ENCODE data around the gene EIF4A3. TPM values are rescaled to one million over a fixed set of nuclear protein-coding genes. Genes with fewer than 3 reads are reported as not detected.
"Not testable (repeated sequence)": the region's sequence is repeated elsewhere in the genome, so short reads cannot be mapped to it uniquely, and the experiment has no call there.

EIF4A3 gene
- total RNA-seq, 2 donors from 2014 or later, result 105 to 144 TPM

GRCh38 chr17:80180192-80180591, 33.3 kb upstream of the EIF4A3 start:
- no peaks in the 10 kb centered on the region for H3K36me3 Mint-ChIP-seq

DNA sequence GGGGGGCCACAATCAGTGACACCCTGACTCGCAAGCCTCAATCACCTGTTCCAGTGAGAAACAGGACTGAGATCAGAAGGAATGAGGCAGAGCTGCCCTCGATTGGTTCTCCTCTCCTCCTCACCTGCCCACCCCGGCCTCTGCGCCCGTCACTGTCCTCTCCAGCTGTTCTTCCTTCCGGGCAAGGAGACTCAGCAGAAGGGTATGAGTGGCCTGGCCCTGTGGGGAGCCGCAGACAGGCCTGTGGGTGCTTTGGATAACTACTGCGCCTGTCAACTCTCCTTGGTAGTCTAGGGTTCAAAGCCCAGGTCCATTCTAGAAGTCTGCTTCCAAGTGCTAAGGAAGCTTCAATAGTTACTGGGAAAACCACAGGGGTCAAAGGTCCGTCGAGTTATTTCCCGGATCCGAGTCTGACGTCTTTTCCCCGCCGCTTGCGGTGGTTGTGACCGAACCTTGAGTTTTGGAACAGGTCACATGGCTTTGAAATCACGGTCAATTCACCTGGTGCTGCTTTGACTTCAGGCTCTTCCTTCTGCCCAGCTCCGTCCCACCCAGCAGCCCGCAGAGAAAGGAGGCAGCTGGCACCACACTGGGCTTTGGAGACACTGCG, 31.2 kb upstream of the EIF4A3 start:
- Mint-ChIP-seq H3K36me3 (no peaks in the 10 kb centered on the region), H3K9me3 (no peaks in the 10 kb centered on the region), H3K27ac (no peak overlapping the region)
- DNase-seq (ENCODE audit: low spot score in 2 of 2) (no peak), ATAC-seq (no peak)

More at GRCh38 chr17:80180192-80180591, 33.3 kb upstream of the EIF4A3 start:
- ATAC-seq, result no peak
- DNase-seq (ENCODE audit: low spot score in 2 of 2), result no peak
- Mint-ChIP-seq H3K9me3 (no peaks in the 10 kb centered on the region), H3K27ac (no peak overlapping the region)

DNA sequence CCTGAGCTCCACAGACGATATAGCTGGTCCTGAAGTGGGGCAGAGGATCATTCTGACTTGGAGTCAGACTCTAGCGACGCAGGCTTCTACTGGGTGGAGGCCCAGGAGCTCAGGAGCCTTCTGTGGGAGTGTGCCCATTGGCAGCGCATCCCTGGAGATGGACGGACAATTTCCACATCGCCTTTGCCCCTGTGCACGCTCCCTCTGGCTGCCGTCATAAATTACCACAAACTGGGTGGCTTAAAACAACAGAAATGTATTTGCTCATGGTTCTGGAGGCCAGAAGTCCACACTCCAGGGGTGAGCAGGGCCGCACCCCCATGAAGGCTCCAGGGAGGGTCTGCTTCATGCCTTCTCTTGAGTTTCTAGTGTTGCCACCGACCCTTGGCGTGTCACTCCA, 29.8 kb upstream of the EIF4A3 start:
- ATAC-seq, result no peak
- DNase-seq (ENCODE audit: low spot score in 2 of 2), result no peak
- H3K36me3 Mint-ChIP-seq, result no peaks in the 10 kb centered on the region
- H3K9me3 Mint-ChIP-seq, result no peaks in the 10 kb centered on the region
- H3K27ac Mint-ChIP-seq, result no peak overlapping the region

DNA sequence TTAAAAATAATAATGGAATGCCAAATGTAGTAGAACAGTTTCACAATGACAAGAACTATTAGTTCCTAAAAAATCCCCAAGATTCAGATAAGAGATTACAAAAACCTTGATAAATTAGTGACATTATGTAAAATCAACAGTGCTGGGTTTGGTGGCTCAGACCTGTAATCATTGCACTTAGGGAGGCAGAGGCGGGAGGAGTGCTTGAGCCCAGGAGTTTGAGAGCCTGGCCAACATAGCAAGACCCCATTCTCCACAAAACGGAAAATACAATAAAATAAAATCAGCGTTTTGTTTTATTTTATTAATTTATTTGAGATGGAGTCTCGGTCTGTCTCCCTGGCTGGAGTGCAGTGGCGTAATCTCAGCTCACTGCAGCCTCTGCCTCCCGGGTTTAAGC, 27.0 kb upstream of the EIF4A3 start:
- no peak overlapping the region for H3K27ac Mint-ChIP-seq
- no peaks in the 10 kb centered on the region for H3K36me3 Mint-ChIP-seq
- ATAC-seq, result no peak
- DNase-seq (ENCODE audit: low spot score in 2 of 2), result no peak
- H3K9me3 Mint-ChIP-seq, result no peaks in the 10 kb centered on the region

GRCh38 chr17:80173126-80173525, 26.2 kb upstream of the EIF4A3 start:
- no peak for ATAC-seq
- H3K36me3 Mint-ChIP-seq, result no peaks in the 10 kb centered on the region
- DNase-seq (ENCODE audit: low spot score in 2 of 2), result no peak
- H3K27ac Mint-ChIP-seq, result no peak overlapping the region
- no peaks in the 10 kb centered on the region for H3K9me3 Mint-ChIP-seq

DNA sequence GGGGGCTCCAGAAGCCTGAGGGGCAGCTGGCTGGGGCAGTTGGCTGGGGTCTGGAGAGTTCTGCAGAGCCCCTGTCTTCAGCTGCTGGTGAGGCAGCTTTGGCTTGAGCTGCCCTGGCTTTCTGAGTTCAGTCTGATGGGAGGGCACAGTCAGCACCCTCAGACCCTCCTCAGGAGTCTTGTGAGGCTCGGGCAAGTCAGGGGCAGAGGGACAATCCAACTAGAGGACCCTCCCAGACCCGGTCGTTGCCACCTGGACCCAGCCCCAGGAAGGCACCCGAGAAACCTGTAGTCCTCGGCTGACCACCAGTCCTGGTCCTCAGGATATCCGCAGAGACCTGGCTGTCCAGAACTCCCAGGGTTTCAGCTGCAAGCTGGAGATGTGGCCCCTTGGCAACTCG, 24.8 kb upstream of the EIF4A3 start:
- Mint-ChIP-seq H3K36me3 (no peaks in the 10 kb centered on the region), H3K27ac (no peak overlapping the region), H3K9me3 (no peaks in the 10 kb centered on the region)
- DNase-seq (ENCODE audit: low spot score in 2 of 2) (no peak), ATAC-seq (no peak)

- ATAC-seq, result no peak
- Mint-ChIP-seq H3K36me3 (no peaks in the 10 kb centered on the region), H3K9me3 (no peaks in the 10 kb centered on the region), H3K27ac (peak within 1 kb of the TSS in 1 of 2 donors; percentile 9)
- no peak for DNase-seq (ENCODE audit: low spot score in 2 of 2)
These were observed 23.0 kb upstream of the EIF4A3 start, which contains the start of gene CARD14 for GRCh38 chr17:80169784-80170500. CARD14 (plus strand) TSS chr17:80170030; CDS start chr17:80181439, 11,409 bp downstream.

GRCh38 chr17:80169107-80169506, 22.2 kb upstream of the EIF4A3 start:
- no peak for DNase-seq (ENCODE audit: low spot score in 2 of 2)
- ATAC-seq, result no peak
- peak overlapping the region in 1 of 2 donors; percentile 9 for H3K27ac Mint-ChIP-seq
- no peaks in the 10 kb centered on the region for H3K36me3 Mint-ChIP-seq
- H3K9me3 Mint-ChIP-seq, result no peaks in the 10 kb centered on the region

DNA sequence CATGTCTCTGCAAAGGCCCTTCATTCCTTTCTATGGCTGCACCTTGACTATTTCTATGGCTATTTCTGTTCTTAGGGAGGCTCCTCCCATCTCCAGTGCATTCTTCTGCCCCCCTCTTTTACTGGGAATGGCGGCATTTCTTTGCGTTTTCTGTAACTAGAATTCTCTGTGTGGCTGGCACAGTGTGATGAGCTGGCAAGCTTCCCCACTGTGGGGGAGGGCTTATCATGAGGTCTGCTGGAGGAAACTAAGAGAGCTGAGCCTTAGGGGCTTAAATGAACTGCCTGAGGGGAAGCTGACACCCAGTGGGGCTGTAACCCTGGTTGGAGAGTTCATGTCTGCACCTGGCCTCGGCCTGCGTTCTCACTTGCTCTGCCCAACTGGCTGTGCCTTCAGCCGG, 21.4 kb upstream of the EIF4A3 start:
- Mint-ChIP-seq H3K27ac (no peak overlapping the region), H3K36me3 (no peaks in the 10 kb centered on the region), H3K9me3 (no peaks in the 10 kb centered on the region)
- ATAC-seq (no peak), DNase-seq (ENCODE audit: low spot score in 2 of 2) (no peak)

- no peak for DNase-seq (ENCODE audit: low spot score in 2 of 2)
- ATAC-seq, result no peak
- H3K27ac Mint-ChIP-seq, result no peak overlapping the region
These were observed 19.5 kb upstream of the EIF4A3 start for GRCh38 chr17:80166446-80166845.

GRCh38 chr17:80164185-80164584, 17.3 kb upstream of the EIF4A3 start:
- ATAC-seq (no peak), DNase-seq (ENCODE audit: low spot score in 2 of 2) (no peak)
- no peaks in the 10 kb centered on the region for H3K9me3 Mint-ChIP-seq
- no peaks in the 10 kb centered on the region for H3K36me3 Mint-ChIP-seq
- H3K27ac Mint-ChIP-seq, result no peak overlapping the region

More at GRCh38 chr17:80166446-80166845, 19.5 kb upstream of the EIF4A3 start:
- H3K9me3 Mint-ChIP-seq, result no peaks in the 10 kb centered on the region
- no peaks in the 10 kb centered on the region for H3K36me3 Mint-ChIP-seq

DNA sequence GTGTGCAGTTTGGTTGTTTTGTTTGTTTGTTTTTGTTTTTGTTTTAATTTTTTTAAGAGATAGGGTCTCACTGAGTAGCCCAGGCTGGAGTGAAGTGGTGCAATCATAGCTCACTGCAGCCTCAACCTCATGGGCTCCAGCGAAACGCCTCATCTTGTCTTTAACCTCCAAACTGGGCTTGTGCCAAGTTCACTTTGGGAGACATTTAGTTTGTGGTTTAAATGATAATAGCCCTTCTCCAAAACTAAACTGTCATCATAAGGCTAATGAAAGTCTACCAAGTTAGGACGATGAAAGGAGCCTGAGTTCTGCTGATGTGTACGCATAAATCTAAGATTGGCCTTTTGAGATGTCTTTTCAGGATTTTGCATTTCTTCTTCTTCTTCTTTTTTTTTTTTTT, 16.4 kb upstream of the EIF4A3 start:
- ATAC-seq, result no peak
- DNase-seq (ENCODE audit: low spot score in 2 of 2), result no peak
- no peaks in the 10 kb centered on the region for H3K9me3 Mint-ChIP-seq
- no peaks in the 10 kb centered on the region for H3K36me3 Mint-ChIP-seq
- H3K27ac Mint-ChIP-seq, result no peak overlapping the region

DNA sequence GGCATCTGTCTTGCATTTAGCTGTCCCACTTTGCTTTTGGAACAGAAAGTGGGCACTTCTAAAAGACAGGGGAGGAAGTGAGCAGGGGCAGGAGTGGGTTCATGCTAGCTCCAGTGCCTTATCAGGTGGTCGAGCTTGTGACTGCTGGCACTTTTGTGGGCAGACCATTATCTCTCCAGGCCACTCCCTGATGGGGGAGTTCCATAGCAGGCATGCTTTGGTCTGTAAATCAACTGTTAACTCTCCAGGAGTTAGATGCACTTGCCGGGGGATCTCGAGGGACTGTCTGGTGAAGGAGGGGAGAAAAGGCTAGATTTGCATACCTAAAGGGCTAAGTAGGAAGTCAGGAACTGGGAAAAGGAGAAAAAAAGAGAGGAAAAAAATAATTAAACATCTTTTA, 13.6 kb upstream of the EIF4A3 start:
- no peaks in the 10 kb centered on the region for H3K36me3 Mint-ChIP-seq
- no peak for ATAC-seq
- H3K27ac Mint-ChIP-seq, result no peak overlapping the region
- no peak for DNase-seq (ENCODE audit: low spot score in 2 of 2)
- H3K9me3 Mint-ChIP-seq, result no peaks in the 10 kb centered on the region

DNA sequence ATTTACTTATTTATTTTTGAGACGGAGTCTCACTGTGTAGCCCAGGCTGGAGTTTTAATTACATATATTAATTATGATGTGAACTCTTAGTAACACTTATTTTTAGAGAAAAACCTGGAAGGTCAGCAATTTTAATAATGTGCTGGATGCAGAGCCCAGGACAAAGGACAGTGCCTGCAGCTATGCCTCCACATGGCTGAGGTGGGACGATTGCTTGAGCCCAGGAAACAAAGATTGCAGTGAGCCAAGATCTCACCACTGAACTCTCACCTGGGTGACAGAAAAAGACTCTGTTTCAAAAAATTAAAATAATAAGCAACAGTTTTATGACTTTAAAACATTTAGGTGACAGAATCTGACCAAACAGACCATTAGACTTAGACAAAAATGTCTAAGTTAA, 11.9 kb upstream of the EIF4A3 start:
- no peak for ATAC-seq
- H3K27ac Mint-ChIP-seq, result no peak overlapping the region
- no peaks in the 10 kb centered on the region for H3K36me3 Mint-ChIP-seq
- H3K9me3 Mint-ChIP-seq, result no peaks in the 10 kb centered on the region
- no peak for DNase-seq (ENCODE audit: low spot score in 2 of 2)

- not testable (repeated sequence) for H3K36me3 Mint-ChIP-seq; DNase-seq (ENCODE audit: low spot score in 2 of 2); ATAC-seq; H3K9me3 Mint-ChIP-seq; H3K27ac Mint-ChIP-seq
These were observed 8.7 kb upstream of the EIF4A3 start for GRCh38 chr17:80155600-80155999.

GRCh38 chr17:80154166-80154565, 7.2 kb upstream of the EIF4A3 start:
- Mint-ChIP-seq H3K36me3 (no peaks in the 10 kb centered on the region), H3K27ac (no peak overlapping the region), H3K9me3 (no peaks in the 10 kb centered on the region)
- ATAC-seq (no peak), DNase-seq (ENCODE audit: low spot score in 2 of 2) (no peak)

- no peak for DNase-seq (ENCODE audit: low spot score in 2 of 2)
- no peak for ATAC-seq
- H3K9me3 Mint-ChIP-seq, result no peaks in the 10 kb centered on the region
- H3K27ac Mint-ChIP-seq, result peak overlapping the region; percentile 8 to 44
- H3K36me3 Mint-ChIP-seq, result no peaks in the 10 kb centered on the region
These were observed 6.1 kb upstream of the EIF4A3 start for GRCh38 chr17:80153004-80153403.

- Mint-ChIP-seq H3K36me3 (peaks cover under 1 to 3% of the 10 kb centered on the region in 2 donors), H3K9me3 (no peaks in the 10 kb centered on the region), H3K27ac (peak overlapping the region in 1 of 2 donors; percentile 8)
- no peak for DNase-seq (ENCODE audit: low spot score in 2 of 2)
- no peak for ATAC-seq
These were observed 5.3 kb upstream of the EIF4A3 start for GRCh38 chr17:80152081-80152702.

Data from activated naive CD4-positive, alpha-beta T cell treated with anti-CD3 and anti-CD28 coated beads, Interleukin-2, amount 50 U/mL, for 72 hours (primary cell).